Lower leg skin (tissue), 3 donors: ENCODE data around the gene KDM6A.

ENCODE experiments used
- POLR2A ChIP-seq, 2 donors: fragments of 450-650 bp; IDR thresholded peaks; one replicate each; pipeline ENCODE4 v1.6.1; 2016 to 2017; ENCODE audit warnings: antibody characterized with exemption in 2 of 2, mild to moderate bottlenecking in 1 of 2, moderate library complexity in 1 of 2
- TF ChIP-seq, protein P1 (sequence below), 3 donors: fragments of 450-650 bp; IDR thresholded peaks; one replicate each; pipeline ENCODE4 v1.5.1; 2016; ENCODE audit warnings: antibody characterized with exemption in 3 of 3, mild to moderate bottlenecking in 3 of 3, moderate library complexity in 2 of 3

DNA sequence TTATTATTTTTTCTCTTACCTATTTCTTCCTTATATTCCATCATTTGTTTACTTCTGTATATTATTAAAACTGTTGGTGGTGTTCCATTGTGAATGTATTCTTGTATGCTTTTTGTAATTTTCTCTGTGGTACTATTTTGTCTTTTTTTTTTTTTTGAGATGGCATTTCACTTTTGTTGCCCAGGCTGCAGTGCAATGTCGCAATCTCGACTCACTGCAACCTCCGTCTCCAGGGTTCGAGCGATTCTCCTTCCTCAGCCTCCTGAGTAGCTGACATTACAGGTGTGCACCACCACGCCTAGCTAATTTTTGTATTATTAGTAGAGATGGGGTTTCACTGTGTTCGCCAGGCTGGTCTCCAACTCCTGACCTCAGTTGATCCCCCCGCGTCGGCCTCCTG, 8.6 kb downstream of the KDM6A start:
- TF ChIP-seq, protein P1, sequence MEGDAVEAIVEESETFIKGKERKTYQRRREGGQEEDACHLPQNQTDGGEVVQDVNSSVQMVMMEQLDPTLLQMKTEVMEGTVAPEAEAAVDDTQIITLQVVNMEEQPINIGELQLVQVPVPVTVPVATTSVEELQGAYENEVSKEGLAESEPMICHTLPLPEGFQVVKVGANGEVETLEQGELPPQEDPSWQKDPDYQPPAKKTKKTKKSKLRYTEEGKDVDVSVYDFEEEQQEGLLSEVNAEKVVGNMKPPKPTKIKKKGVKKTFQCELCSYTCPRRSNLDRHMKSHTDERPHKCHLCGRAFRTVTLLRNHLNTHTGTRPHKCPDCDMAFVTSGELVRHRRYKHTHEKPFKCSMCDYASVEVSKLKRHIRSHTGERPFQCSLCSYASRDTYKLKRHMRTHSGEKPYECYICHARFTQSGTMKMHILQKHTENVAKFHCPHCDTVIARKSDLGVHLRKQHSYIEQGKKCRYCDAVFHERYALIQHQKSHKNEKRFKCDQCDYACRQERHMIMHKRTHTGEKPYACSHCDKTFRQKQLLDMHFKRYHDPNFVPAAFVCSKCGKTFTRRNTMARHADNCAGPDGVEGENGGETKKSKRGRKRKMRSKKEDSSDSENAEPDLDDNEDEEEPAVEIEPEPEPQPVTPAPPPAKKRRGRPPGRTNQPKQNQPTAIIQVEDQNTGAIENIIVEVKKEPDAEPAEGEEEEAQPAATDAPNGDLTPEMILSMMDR (IDR thresholded peaks at IDR 0.05), result no peak
- TF ChIP-seq POLR2A (IDR thresholded peaks at IDR 0.05), result no peak
